22Rv1 (cell line): ENCODE data around the gene GRB2.

Source experiments
- ZFX ChIP-seq: fragments of 450-650 bp; IDR thresholded peaks from 2 replicates; pipeline ENCODE4 v1.6.1; 2017; ENCODE audit warnings: antibody characterized with exemption, borderline replicate concordance
- TF ChIP-seq, protein P1 (sequence below): fragments of 450-650 bp; IDR thresholded peaks from 2 replicates; pipeline ENCODE4 v1.5.1; 2017; ENCODE audit warnings: mild to moderate bottlenecking

DNA sequence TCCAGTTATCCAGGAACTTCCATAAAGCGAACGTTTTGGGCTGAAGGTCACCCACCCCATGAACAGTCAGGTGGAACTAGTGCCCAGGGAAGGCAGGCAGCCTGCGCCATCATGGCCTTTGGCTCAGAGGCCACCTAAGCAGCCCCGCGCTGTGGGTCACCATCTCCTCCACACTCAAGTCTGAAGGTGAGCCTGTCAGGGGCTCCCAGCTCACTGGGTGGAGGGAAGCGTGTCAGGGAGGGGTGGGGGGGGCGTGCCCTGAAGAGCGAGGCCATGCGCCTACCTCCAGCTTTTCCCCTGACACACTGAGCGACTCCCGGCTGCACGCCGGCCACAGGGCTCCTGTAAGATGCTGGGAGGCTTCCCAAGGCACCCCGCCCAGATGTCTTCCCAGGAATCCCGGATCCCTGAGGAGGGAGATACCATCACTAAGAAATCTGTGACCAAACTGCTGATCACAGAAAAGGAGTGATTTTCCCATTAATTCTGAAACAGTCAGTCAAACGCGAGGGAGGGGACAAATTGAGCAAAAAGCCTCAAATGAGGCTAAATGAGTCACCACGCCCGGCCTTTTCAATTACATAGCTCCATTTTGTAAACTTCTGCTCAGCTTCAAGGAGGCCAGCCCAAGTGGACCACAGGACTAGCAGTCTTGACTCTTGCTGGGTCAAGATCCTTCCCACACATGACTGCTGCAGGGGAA, 89.8 kb downstream of the GRB2 start:
- TF ChIP-seq, protein P1, sequence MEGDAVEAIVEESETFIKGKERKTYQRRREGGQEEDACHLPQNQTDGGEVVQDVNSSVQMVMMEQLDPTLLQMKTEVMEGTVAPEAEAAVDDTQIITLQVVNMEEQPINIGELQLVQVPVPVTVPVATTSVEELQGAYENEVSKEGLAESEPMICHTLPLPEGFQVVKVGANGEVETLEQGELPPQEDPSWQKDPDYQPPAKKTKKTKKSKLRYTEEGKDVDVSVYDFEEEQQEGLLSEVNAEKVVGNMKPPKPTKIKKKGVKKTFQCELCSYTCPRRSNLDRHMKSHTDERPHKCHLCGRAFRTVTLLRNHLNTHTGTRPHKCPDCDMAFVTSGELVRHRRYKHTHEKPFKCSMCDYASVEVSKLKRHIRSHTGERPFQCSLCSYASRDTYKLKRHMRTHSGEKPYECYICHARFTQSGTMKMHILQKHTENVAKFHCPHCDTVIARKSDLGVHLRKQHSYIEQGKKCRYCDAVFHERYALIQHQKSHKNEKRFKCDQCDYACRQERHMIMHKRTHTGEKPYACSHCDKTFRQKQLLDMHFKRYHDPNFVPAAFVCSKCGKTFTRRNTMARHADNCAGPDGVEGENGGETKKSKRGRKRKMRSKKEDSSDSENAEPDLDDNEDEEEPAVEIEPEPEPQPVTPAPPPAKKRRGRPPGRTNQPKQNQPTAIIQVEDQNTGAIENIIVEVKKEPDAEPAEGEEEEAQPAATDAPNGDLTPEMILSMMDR, result no peak
- TF ChIP-seq ZFX, result no peak
